Measurements from ENCODE around the gene BAD.

Gene BAD

DNA sequence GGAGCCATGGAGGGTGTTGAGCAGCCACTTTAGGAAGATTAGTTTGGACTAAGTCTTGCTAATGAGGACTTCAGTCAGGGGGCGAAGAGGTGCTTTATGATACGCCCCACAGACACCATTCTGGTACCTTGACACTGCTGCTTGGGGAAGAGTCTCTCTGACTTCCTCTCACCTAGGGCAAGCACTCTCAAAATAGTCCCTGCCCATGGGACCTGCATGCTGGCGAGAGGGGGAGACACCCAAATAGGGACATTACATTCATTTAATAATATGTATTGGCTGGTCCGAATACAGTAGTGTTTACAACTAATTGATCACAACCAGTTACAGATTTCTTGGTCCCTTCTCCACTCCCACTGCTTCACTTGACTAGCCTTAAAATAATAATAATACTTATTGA is 11.3 kb upstream of the BAD start:
- no peak for DNase-seq

DNA sequence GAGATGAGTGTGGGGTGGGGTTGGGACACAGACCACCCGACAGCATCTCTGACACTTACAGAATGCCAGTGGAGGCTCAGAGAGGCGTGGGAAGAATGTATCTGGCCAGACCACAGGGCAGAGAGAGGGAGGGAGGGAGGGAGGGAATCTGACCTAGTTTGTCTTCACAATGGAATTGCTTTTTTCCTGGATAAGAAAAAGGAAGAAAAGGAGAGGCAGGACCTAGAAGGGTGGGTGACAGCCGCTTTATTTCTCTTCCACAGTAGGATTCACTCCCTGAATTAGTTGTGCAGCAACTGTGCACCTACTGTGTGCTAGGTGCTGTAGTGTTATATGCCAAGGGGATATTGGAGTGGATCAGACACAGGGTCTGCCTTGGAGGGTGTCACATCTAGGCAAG is 10.3 kb upstream of the BAD start:
- no peak for DNase-seq

DNA sequence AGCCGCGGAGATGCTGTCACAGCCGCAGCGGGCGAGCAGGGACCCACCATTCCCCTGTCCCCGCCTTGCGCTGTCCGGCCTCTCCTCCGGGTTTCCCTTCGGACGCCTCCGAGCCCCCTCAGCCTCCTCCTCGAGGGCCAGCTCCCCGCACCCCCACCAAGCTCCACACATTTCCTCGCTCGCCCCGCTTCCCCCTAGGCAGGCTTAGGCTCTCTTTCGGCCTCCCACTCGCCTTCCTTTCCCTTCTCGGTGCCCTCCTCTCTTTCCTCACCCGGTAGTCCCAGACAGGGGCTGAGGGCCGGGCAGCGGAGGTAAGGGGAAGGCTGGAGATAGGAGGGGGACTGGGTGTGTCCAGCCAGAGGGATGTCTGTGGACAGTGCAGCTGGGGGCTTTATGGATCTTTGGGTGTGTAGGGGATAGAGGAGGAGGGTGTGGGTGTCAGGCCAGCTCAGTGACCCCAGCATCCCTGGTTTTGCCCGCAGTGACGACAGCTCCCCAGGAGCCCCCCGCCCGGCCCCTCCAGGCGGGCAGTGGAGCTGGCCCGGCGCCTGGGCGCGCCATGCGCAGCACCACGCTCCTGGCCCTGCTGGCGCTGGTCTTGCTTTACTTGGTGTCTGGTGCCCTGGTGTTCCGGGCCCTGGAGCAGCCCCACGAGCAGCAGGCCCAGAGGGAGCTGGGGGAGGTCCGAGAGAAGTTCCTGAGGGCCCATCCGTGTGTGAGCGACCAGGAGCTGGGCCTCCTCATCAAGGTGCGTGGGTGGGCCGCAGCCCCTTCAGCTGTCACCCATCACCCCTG is 8.2 kb upstream of the BAD start:
- DNase-seq = no peak

DNA sequence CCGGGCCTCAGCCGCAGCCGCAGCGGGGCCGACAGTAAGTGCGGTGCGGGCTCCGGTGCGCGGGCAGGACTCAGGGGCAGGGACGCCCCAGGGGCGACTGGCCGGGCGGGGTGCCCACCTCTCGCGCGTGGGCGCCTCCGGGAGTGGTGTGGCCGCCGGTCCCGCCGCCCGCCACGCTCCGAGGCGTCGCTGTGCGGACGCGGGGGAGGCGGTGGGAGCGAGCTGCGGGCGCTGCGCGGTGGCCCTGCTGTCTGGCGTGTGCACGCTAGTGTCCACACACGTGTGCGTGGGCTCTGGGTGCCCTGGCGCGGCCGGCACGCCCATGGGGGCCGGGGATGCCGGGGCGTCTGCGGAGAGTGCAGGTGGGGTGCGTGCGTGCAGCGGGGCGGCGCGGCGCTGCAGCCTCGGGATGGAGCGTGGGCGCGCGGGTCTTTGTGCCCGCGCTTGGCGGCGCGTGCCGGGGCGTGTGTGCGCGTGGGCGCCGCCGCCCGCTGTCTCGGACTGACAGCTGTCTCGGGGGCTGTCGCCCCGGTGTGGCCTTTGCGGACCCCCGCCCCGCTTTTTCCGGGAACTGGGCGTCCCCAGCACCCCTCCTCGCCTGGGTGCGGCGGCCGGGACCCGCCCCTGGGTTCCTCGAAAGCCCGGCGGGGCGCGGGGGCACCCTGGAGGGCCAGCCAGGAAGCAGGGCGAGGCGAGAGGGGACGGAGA is 7.4 kb upstream of the BAD start:
- peak in 1 of 2 experiments; percentile 13 for DNase-seq

DNA sequence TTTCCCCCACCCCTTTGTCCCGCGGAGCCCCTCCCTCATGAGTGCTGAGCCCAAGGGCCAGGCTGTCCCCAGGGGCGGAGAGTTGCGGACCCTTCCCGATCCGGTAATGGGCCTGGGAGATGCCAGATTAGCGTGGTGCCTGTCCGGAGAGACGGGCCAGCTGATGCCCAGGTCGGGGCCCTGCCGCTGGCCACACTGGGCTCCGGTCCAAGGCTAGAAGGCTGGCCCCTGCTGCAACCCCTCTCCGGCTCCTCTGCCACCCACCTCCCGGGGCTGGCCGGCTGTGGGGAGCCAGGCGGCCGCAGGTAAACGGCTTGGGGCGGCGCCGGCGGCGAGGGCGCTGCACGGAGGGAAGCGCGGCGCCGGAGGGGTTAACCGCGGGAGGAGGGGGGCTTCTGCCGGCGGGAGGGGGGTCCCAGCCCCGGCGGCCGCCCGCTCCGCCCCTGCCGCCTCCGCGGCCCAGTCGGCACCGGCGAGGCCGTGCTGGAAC is 6.8 kb upstream of the BAD start, which contains the start of gene KCNK4:
KCNK4 (plus strand) TSS at position 41 of the 490 bp plus-strand sequence. CDS start 1,717 bp downstream, outside the sequence.
- no peak for DNase-seq

DNA sequence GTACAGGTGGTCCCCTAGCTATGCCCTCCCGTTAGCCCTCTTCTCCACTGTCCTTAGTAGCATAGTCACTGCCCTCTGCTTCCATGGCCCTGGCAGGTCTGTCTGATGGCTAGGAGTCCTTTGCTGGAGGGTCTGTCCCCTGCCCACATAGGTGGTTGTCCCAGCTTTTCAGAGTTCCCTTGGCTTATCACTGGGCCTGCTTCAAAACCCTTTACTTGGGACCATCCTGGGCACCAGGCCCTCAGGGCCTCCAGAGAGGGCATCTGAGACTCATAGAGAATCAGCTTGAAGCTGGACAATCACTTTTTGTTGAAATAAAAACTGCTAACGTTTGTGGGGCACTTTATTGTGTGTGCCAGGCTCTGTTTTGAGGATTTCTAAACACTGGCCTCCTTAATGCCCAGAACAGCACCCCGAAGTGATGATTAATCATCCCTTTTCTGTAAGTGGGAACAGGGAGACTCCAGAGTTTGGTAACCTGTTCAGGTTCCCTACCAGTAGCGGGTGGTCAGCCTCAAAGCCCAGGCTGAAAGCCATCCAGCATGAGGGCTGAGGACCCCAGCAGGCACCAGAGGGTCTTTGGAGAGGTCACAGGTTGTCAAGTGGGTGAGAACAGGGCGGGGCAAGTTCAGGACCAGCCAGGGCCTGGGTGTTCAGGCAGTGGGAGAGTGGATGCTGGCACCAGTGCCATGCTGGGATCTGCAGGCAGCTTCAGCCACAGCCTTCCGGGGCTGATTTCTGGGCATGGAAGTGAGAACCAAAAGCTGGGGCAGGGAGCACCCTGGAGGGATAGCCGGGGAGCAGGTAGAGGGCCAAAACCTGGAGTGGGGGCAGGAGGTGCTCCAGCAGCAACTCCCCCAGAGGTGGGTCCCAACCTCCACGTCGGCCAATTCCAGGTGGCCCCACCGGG is 6.1 kb upstream of the BAD start:
- DNase-seq = no peak

DNA sequence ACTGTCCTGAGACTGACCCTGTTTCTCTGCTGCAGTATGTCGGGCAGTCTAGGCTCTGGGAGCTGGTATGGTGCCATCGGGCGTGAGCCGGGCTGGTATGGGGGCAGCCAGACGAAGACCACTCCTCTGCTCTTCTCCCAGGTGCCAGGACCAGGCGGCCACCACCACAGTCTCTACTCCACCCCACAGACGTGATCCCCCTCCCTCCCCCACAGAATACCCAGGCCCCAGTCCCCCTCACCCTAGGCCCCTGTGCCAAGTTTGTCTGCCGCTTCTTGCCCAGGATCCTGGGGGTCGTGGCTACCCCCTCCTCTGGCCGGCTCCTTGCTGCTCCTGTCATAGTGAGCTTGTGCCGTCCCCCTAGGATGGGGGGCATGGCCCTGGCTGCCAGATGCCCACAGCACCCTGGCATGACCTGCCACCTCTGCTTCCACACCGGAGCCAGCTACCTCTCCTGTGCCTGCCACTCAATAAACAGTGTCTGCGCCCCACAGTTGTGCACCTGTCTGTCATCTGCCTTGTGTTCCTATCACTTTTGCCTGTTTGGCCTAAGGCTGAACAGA is 4.6 kb upstream of the BAD start:
- DNase-seq = no peak

DNA sequence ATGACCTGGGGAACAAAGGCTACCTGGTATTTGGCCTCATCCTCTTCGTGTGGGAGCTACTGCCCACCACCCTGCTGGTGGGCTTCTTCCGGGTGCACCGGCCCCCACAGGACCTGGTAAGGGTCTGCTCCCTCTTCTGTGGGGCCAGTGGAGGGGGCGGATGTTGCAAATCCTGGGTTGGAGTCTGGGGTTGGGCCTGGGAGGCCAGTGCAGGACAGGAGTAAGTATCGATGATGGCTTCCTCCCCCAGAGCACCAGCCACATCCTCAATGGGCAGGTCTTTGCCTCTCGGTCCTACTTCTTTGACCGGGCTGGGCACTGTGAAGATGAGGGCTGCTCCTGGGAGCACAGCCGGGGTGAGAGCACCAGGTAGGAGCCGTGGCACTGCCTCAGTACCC is 3.9 kb upstream of the BAD start:
- no peak for DNase-seq

DNA sequence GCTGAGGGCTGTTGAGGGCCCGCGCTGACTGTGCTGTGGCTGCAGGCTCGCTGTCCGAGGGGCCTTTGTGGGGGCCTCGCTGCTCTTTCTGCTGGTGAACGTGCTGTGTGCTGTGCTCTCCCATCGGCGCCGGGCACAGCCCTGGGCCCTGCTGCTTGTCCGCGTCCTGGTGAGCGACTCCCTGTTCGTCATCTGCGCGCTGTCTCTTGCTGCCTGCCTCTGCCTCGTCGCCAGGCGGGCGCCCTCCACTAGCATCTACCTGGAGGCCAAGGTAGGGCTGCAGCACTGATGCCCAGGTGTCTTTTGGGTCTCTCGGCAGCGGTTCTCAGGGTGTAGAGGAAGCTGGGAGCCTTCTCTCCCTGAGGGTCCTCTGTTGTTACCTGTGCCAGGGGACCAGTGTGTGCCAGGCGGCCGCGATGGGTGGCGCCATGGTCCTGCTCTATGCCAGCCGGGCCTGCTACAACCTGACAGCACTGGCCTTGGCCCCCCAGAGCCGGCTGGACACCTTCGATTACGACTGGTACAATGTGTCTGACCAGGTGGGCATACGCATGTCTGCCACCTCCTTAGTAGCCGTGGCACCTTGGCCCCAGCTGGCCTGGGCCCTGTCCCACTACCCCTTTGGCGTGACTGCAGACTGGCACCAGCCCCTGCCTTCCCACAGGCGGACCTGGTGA is 3.3 kb upstream of the BAD start:
- no peak for DNase-seq

DNA sequence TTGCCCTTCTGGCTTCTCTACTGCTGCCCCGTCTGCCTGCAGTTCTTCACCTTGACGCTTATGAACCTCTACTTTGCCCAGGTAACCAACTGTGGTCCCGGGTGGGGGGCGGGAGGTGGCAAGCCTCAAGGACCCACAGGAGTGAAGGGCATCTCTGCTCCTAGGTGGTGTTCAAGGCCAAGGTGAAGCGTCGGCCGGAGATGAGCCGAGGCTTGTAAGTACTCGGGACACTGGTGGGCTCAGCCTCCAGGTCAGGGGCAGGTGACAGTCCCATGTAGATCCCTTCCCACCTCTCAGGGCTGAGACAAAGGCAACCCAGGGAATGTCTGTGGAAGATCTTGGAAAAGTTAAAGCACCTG is 2.3 kb upstream of the BAD start:
- DNase-seq = no peak

DNA sequence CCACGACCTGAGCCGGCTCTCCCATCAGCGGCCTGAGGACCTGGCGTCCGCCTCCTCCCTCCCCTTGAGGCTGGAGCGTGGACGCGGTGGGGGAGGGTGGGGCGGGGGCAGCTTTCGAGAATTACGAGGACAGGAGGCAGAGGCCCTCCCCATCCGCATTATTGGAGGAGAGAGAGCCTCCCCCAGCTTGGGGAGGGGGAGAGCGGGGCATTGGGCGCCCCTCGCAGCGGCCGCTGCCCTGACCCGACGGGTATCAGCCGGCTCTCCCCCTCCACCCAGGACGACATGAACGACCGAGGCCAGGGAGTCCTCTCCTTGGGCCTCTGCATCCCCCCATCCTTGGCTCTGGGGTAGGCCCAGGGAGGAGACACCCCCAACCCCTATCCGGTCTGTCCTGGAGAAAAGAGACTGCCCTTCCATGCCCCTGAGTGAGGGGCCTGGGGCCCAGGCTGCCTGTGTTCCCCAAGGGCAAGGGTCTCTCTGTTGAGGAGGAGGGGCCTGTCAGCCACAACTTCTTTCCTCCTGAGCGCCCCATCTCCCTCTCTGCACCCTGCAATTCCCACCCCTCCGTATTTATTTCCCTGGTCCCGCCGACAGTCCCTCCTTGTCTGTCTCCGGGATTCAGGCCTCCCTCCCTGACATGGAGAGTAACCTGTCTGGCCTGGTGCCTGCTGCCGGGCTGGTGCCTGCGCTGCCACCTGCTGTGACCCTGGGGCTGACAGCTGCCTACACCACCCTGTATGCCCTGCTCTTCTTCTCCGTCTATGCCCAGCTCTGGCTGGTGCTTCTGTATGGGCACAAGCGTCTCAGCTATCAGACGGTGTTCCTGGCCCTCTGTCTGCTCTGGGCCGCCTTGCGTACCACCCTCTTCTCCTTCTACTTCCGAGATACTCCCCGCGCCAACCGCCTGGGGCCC is 1.7 kb upstream of the BAD start:
- DNase-seq = no peak

DNA sequence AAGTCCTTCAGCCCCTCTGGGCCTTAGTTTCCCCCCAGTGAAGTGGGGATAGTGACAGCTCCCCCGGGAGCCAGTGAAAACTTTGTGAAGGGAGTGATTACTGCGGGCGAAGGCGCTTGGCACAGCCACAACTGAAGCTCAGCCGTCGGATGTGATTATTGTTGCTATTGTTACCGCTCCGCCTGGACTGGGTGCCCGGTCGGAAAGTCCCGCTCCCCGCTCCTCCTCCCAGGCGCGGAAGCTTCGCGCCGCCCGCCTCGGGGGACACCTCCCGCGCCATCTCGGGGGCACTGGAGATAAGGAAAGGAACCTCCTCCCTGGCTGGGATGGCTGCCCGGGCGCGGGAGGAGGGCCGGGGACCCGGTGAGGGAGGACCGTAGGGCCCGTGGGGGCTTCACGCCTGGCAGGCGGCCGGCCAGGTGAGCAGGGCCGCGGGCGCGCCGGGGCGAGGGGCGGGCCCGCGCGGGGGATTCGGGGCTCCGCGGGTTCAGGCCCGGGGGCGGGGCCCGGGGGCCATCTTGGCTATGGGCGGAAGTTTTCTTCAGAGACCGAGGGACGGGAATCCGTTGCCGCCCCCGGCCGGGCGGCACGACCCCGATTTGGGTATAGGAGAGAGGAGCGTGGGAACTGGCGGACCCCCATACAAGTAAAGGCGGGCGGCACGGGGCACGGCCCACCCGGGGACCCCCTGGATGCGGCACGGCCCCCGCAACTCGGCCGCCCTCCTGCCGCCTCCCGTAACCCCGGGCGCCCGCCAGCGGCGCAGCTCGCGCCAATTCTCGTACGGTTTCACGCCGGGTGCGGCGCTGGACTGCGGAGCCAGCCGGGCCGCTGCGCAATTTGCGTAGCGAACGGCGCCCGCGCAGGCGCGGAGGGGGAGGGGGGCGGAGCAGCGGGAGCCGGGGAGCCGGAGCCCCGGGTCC is 758 bp upstream of the BAD start, which contains the start of gene GPR137:
GPR137 (plus strand) TSS at position 887 of the 923 bp plus-strand sequence. CDS start 677 bp downstream, outside the sequence.
- DNase-seq = peak; percentile 88 to 90

DNA sequence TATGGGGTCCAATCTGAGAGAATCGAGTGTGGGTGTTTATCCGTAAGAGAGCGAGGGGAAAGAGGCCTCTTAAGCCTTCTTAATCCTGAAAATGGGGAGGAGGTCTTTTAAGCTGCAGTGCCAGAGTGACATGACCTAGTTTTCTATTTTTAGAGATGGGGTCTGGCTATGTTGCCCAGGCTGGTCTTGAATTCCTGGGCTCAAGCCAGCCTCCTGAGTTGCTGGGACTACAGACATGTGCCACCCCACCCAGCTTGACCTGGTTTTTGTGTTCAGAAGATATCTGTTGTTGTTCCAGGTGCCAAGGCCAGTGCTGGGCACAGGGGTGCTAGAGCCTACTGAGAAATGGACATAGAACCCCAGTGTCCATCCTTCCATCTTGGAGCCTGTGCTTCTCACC is 1.4 kb downstream of the BAD start:
- DNase-seq = no peak

DNA sequence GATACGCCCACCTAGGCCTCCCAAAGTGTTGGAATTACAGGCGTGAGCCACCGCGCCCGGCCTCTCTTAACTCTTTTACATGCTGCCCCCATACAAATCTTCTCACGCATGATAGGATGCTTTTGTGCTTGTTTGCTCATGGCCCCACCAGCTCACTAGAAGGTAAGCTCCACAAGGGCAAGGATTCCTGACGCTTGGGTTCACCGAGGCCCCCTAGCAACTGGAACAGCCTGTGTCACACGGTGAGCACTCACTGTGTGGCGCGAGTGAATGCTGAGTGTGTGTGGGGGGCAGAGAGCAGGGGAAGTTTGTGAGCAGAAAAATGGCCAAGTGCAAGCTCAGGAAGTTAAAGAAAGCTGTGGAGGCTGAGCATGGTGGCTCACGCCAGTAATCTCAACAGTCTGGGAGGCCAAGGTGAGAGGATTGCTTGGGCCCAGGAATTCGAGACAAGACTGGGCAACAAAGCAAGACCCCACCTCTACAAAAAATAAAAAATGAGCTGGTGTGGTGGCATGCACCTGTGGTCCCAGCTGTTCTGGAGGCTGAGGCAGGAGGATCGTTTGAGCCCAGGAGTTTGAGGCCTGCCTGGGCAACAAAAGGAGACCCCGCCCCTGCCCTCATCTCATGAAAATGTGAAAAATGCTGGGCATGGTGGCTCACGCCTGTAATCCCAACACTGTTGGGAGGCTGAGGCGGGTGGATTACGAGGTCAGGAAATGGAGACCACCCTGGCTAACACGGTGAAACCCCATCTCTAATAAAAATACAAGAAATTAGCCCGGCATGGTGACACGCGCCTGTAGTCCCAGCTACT is 2.3 kb downstream of the BAD start:
- no peak for DNase-seq

DNA sequence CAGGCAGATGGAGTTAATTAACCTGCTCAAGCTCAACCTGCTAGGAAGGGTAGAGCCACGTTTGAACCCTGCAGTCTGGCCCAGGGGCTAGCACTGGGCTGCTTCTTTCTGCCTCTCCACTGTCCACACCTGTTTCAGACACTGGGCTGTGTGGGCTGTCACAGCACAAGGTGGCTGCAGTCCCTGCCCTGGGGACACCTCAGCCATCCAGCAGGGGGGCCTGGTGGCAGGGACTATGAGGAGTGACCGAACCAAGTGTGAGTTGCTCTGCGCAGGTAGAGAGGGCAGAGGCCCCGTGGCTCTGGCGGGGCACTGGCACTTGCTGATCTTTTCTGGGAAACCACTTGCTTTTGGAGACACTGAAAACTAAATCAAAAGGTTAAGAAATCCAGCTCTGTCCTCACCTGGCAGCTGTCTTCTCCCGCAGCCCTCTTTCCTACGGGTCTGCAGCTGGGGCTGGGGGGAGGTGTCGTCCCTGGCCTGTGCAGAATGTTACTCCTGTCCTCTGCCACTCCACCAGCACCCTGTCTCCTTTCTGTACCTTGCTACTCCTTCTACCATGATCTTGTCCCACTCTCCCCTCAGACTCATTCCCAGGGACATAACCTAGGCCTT is 5.8 kb downstream of the BAD start:
- DNase-seq = no peak

DNA sequence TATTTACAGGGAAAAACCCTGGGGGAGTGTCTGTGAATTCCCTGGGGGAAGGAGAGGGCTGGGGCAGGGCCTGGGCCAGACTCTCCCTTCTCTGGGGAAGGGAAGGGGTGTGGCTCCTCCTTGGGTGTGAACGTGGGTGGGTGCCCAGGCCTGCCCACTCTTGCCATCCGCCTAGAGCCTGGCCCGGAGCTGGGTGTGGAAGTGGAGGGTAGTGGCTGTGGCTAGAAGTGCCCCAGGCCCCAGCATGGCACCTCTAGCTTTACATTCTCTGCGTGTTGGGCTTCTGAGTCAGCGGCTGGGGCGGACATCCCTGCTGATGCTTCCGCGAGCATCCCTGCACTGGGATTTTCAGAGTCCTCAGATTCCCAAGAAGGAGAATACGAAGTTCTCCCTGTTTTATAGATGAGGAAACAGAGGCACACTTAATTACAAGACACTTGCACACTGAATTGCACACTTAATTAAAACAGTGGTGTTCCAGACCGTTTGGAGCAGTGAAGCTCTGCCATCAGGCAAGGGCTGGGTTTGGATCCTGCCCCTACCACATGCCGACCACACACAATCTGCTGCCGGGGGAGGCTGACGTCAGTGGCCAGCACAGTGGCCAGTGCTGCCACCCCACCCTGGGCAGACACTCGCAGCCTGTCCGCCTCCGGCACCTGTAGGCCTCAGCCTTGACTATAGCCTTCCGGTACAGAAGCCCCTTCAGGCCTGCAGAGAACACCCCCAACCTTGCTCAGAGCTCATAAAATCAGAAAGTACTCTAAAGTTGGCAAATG is 7.6 kb downstream of the BAD start:
- DNase-seq = no peak

DNA sequence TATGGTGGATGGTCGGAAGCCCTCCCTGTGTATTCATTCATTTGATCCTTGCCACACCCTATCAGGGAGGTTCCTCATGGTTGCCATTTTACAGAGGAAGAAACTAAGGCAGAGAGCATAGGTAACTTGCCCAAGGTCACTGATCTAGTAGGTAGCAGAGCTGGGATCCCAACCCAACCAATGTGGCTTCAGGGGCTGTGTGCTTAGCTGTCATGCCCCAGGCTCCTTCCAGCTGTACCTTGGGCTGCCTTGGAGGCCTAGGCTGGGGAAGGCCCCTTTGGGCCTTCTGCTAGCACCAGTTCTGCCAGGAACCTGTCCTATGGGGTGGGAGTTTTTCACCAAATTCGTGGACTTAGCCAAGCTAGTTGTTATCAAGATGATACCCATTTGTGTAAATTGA is 8.6 kb downstream of the BAD start:
- no peak for DNase-seq
